Skeletal muscle tissue (tissue), 4 donors: Measurements from ENCODE around the gene KRTAP10-10. TPM values are rescaled to one million over a fixed set of nuclear protein-coding genes. Genes with fewer than 3 reads are reported as not detected.
"Not testable (repeated sequence)": the region's sequence is repeated elsewhere in the genome, so short reads cannot be mapped to it uniquely, and the experiment has no call there.

ENCODE experiments used
- H3K27ac ChIP-seq: one replicate; pipeline ENCODE4 v1.7.0; 2013; ENCODE audit warnings: mild to moderate bottlenecking, low read depth, low read length, inconsistent platforms
- H3K27me3 ChIP-seq, 3 donors: one replicate each; pipeline ENCODE4 v1.7.0; 2013; ENCODE audit warnings: low read length in 3 of 3; ENCODE audit not compliant: control insufficient read depth in 3 of 3, insufficient read depth in 3 of 3
- H3K36me3 ChIP-seq, 3 donors: one replicate each; pipeline ENCODE4 v1.7.0; 2013; ENCODE audit warnings: low read length in 3 of 3; ENCODE audit not compliant: control insufficient read depth in 3 of 3, insufficient read depth in 3 of 3
- H3K4me1 ChIP-seq, 3 donors: one replicate each; pipeline ENCODE4 v1.7.0; 2013; ENCODE audit warnings: low read length in 3 of 3, mild to moderate bottlenecking in 3 of 3; ENCODE audit not compliant: control insufficient read depth in 3 of 3, insufficient read depth in 3 of 3
- H3K4me3 ChIP-seq, 3 donors: one replicate each; pipeline ENCODE4 v1.7.0; 2013; ENCODE audit warnings: low read length in 3 of 3
- H3K9ac ChIP-seq, 3 donors: one replicate each; pipeline ENCODE4 v1.7.0; 2013; ENCODE audit warnings: low read length in 3 of 3, mild to moderate bottlenecking in 3 of 3, moderate library complexity in 2 of 3, low read depth in 1 of 3
- H3K9me3 ChIP-seq, 3 donors: one replicate each; pipeline ENCODE4 v1.7.0; 2013; ENCODE audit warnings: low read length in 3 of 3; ENCODE audit not compliant: control insufficient read depth in 3 of 3
- total RNA-seq: library from RNA; depleted of rRNA; stranded (reverse); fragments of >200 nt; gene quantifications from one replicate; pipeline ENCODE4 v1.2.3, GENCODE V29; 2014
- donor health status: Osteomylitis.

The KRTAP10-10 gene
- total RNA-seq, 1 donor from 2014 or later, result not detected

DNA sequence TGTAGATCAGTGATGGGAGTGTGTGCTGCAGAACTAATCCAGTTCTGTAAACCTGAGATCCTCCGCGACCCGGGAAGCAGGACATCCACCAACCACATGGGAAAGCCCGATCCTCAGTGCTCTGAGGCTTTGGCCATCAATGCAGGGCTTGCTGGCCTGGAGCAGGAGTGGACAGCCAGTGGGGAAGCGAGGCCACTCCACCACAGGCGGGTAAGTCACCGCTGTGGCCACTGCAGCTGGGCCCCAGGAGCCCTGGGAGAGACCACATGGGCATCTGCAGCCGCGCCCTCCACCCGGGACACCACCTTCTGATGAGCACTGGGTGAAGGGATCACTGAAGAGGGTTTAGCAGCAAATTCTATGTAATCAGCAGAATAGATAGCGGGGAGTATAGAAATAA is 44.0 kb downstream of the KRTAP10-10 start:
- Histone ChIP-seq H3K36me3 (no peaks in the 10 kb centered on the region), H3K27ac (no peak overlapping the region), H3K4me1 (no peaks in the 10 kb centered on the region), H3K27me3 (peaks cover 0 to 33% (median 18%) of the 10 kb centered on the region in 3 donors), H3K4me3 (no peak overlapping the region), H3K9ac (no peak overlapping the region), H3K9me3 (no peaks in the 10 kb centered on the region)

DNA sequence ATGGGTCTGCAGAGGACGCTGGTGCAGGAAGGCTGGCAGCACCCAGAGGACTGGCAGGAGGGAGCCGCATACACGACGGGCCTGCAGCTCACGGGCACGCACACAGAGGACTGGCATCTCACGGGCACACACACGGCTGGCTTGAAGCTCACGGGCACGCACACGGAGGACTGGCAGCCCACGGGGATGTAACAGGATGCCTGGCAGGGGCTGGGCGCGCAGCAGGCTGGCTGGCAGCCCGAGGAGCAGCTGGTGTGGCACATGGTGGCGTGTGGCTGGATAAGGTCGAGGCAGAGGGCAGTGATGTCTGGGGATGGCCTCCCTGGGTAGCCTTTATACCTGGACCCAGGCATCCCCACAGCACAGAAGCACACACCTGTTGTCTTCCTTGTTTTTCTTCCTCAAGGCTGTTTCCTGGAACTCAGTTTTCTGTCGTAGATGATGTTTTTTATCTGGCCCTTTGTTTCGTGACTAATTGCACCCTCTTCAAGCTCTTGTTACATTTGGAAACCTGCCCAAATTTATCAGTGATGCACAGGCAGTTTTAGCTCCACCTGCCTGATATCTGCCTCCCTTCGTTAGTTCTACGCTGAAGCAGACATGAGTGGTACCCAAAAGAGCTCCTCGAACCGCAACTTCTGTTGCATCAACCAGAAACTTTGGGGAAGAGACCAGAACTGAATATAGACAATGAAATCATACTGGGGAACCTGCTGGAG is 44.9 kb downstream of the KRTAP10-10 start, which contains the start of gene KRTAP12-1:
Gene KRTAP12-1, minus strand, starts transcription at position 303 of the 719 bp plus-strand sequence. Its CDS starts 40 bp downstream, at position 263.
- no peak within 1 kb of the TSS for H3K9ac ChIP-seq
- H3K27ac ChIP-seq, result no peak within 1 kb of the TSS
- no peaks in the 10 kb centered on the region for H3K4me1 ChIP-seq
- no peak within 1 kb of the TSS for H3K4me3 ChIP-seq
- no peaks in the 10 kb centered on the region for H3K9me3 ChIP-seq
- H3K36me3 ChIP-seq, result no peaks in the 10 kb centered on the region
- peaks cover 7 to 39% (median 23%) of the 10 kb centered on the region in 3 donors for H3K27me3 ChIP-seq

DNA sequence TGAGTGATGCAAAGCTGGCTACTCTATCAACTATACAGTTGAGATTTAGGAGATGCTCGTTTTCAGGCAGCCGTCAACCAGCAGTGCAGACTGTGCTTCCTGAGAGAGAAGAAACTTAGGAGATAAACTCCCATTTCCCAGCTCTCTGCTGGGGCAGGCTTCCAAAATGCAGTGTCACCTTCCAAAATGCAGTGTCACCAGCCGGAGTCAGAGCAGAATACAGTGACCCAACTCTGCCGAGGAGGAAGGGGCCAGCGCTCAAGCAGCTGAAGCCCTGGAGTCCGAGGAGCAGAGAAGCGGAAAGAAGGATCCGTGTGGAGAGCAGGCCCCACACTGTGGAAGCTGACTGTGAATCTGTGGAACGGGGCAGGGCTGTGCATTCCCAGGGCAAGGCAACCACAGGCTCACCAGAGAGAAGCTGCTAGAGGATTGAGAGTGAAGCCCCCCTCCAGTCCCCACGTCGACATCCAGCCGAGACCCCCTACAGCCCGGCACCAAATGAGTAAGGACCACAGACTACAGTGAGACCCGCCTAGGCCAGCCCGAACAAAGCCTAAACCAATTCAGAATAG is 45.5 kb downstream of the KRTAP10-10 start:
- no peaks in the 10 kb centered on the region for H3K36me3 ChIP-seq
- no peak overlapping the region for H3K9ac ChIP-seq
- H3K9me3 ChIP-seq, result no peaks in the 10 kb centered on the region
- H3K27me3 ChIP-seq, result peaks cover 11 to 41% (median 27%) of the 10 kb centered on the region in 3 donors
- no peaks in the 10 kb centered on the region for H3K4me1 ChIP-seq
- no peak overlapping the region for H3K4me3 ChIP-seq
- H3K27ac ChIP-seq, result no peak overlapping the region

DNA sequence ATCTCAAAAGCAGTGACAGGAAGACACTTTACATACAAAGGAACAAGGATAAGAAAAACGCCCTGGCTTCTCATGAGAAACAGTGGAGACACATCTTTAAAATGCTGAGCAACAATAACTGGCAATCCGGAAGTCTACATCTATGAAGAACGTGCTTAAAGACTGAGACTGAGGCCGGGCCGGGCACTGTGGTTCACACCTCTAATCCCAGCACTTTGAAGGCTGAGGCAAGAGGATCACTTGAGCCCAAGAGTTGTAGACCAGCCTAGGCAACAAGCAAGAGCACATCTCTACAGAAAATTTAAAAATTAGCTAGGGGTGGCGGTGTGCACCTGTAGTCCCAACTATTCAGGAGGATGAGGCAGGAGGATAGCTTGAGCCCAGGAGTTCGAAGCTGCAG is 46.9 kb downstream of the KRTAP10-10 start:
- H3K36me3 ChIP-seq, result no peaks in the 10 kb centered on the region
- H3K9me3 ChIP-seq, result no peaks in the 10 kb centered on the region
- no peak overlapping the region for H3K4me3 ChIP-seq
- H3K4me1 ChIP-seq, result no peaks in the 10 kb centered on the region
- no peak overlapping the region for H3K9ac ChIP-seq
- no peak overlapping the region for H3K27ac ChIP-seq
- peaks cover 11 to 51% (median 38%) of the 10 kb centered on the region in 3 donors for H3K27me3 ChIP-seq

DNA sequence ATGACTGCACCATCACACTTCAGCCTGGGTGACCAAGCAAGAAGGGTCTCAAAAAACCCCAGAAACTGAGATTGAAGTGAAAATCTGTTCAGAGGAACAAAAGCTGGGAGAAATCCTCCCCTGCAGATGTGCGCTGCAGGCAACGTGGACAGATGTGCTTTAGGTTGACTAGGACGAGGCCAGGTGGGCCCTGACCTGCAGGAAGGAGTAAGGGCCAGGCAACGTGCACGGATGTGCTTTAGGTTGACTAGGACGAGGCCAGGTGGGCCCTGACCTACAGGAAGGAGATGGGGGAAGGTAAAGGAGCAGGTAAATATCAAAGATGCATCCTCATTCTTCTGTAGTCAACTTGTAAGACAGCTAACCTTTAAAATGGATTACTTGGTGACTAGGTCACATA is 47.3 kb downstream of the KRTAP10-10 start:
- Histone ChIP-seq H3K36me3 (no peaks in the 10 kb centered on the region), H3K4me3 (no peak overlapping the region), H3K9me3 (no peaks in the 10 kb centered on the region), H3K9ac (no peak overlapping the region), H3K4me1 (no peaks in the 10 kb centered on the region), H3K27ac (no peak overlapping the region), H3K27me3 (peaks cover 11 to 51% (median 38%) of the 10 kb centered on the region in 3 donors)

DNA sequence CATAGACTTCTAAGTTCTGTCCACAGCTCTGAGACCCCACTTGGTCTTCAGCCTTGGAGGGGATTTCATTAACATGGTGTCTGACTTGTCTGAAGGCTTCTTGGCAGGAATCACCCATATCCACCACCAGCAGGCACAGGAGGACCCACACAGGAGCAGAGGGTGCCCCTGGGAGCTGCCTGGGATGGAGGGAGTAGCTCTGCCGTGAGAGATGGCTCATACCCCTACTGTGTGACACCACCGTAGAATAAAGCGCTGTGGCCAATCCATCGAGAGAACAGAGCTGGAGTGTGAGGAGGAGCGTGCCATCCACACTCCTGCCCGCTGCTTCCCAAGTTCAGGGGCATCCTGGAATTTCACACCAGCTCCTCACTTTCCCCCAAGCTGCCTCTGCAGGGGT is 47.9 kb downstream of the KRTAP10-10 start:
- peaks cover 11 to 51% (median 38%) of the 10 kb centered on the region in 3 donors for H3K27me3 ChIP-seq
- not testable (repeated sequence) for H3K4me1 ChIP-seq, H3K9me3 ChIP-seq

DNA sequence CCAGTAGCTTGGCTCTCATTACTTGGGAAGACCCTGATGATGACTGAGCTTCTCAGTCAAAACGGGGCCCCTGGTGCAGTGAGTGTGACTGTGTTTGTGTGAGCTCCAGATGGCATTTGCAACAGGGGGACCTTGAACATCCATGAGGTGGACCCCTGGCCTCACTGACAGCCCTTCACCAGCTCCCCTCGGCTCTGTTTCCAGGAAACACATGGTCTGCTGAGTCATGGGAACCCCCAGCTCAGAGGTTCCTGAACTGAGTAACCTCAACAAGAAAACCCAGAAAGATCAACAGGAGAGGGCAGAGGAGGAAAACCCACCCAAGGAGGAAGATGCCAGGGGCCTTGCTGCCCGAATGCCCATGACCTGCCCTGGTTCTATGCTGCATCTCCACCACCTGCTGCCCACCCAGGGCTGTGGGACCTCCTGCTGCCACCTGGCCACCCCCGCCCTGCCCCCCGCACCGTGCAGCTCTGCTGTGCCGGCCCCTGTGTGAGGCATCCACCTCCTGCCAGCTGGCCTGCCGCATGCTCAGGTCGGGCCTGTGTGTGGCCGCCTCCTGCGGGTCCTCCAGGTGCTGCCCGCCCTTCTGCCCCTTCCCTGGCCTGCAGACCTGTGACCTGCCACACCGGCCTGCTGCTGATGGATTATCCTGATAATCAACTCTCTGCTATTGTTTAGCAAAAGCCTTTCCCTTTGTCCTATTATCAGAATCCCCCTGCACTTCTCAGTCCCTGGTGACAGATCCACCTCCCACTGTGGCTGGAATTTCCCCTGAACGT is 49.0 kb downstream of the KRTAP10-10 start:
- H3K9me3 ChIP-seq, result no peaks in the 10 kb centered on the region
- H3K9ac ChIP-seq, result no peak overlapping the region
- H3K27ac ChIP-seq, result no peak overlapping the region
- H3K4me3 ChIP-seq, result no peak overlapping the region
- no peaks in the 10 kb centered on the region for H3K4me1 ChIP-seq
- peaks cover 11 to 51% (median 38%) of the 10 kb centered on the region in 3 donors for H3K27me3 ChIP-seq
- H3K36me3 ChIP-seq, result no peaks in the 10 kb centered on the region

More for the DNA sequence above, 47.9 kb downstream of the KRTAP10-10 start:
- H3K4me3 ChIP-seq, H3K36me3 ChIP-seq, H3K9ac ChIP-seq, H3K27ac ChIP-seq: not testable (repeated sequence)

DNA sequence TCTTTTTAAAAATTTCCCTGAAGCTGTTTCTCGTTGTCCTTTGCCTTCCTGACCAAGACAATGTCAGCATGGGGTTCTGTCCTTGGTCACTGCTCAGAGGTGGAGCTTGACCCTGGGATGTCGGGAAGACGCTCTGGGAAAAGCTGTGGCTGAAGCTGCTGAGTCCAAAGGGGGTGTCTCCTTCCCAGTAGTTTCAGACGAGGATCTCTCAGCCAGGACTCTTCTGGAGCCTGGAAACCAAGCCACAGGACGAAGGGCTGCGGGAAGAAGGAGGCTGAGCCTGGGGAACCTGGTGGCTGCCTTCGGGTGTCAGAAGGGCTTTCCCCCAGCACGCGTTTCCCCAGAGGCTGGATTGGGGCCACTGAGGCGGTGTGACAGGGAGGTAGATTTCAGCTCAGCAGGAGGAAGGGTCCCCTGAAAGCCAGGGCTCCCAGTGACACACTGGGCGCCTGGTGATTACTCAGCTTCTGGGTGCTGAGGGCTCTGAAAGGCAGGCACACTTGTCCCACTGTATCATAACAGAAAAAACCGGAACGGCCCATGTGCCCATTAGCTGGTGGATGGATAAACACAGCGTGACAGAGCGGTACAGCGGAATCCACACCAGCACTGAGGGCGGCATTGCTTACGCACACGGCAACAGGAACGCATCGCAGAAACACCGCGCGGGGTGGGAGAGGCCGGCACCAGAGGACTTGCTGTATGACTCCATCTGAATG is 49.8 kb downstream of the KRTAP10-10 start:
- peaks cover 11 to 51% (median 38%) of the 10 kb centered on the region in 3 donors for H3K27me3 ChIP-seq
- no peaks in the 10 kb centered on the region for H3K36me3 ChIP-seq
- no peaks in the 10 kb centered on the region for H3K9me3 ChIP-seq
- no peak overlapping the region for H3K4me3 ChIP-seq
- H3K9ac ChIP-seq, result no peak overlapping the region
- H3K27ac ChIP-seq, result no peak overlapping the region
- no peaks in the 10 kb centered on the region for H3K4me1 ChIP-seq

DNA sequence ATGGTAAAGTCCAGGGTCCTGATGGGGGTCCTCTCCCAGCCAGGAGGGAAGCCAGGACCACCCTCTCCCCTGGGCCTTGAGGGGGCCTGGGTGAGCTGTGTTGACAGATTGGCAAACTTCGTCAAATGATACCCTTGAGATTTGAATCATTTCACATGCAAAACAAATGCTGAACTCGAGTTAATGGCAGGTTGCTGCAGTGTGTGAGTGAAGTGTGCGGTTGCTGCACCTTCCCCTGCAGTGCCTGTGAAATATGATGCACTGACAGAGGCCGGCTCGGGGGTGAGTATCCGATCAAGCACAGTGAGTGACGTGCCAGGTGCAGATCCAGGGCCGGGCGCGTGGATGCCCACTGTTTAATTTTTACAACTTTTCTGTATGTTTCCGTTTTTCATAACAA is 50.5 kb downstream of the KRTAP10-10 start:
- no peak overlapping the region for H3K4me3 ChIP-seq
- H3K36me3 ChIP-seq, result no peaks in the 10 kb centered on the region
- H3K27me3 ChIP-seq, result peaks cover 11 to 45% (median 33%) of the 10 kb centered on the region in 3 donors
- H3K9me3 ChIP-seq, result peaks cover 0 to 2% (median 1%) of the 10 kb centered on the region in 3 donors
- no peak overlapping the region for H3K9ac ChIP-seq
- no peak overlapping the region for H3K27ac ChIP-seq
- no peaks in the 10 kb centered on the region for H3K4me1 ChIP-seq
